Left forelimb (tissue), 1 donor: Measurements from ENCODE around the gene NR2F6.

Experiments used
- DNase-seq: peaks from one replicate; pipeline ENCODE4 v3.0.0-alpha.2; 2018; ENCODE audit warnings: low spot score

The NR2F6 gene

DNA sequence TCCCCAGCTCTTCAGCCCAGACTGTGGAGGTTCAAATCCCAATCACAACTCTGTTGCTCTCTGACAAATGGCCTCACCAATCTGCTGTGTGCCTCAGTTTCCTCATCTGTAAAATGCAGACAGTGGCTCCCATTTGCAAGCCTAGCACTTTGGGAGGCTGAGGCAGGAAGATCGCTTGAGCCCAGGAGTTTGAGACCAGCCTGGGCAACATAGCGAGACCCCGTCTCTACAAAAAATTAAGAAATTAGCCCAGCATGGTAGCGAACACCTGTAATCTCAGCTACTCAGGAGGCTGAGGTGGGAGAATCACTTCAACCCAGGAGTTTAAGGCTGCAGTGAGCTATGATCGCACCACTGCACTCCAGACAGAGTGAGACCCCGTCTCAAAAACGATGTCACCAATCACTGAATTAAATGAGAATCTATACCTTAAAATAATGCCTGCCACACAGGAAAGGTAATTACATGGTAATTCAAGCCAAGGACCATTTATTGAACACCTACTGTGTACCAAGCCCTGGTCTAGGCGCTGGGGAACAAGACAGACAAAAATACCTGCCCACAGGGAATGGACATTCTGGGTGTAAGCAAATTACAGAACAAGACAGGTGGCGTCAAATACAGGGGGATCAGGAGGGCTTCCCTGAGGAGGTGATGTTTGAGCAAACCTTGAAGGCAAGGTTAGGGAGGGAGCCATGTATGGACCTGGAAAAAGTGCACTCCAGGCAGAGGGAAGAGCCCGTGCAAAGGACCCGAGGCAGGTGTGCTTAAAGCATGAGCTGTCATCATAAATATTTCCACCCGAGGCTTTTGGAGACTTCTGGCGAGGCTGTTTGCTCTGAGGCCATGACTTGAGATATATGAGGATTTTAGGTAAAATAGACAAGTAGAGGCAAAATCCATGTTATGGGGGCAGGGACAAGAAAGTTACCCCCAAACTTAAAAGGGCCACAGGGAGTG lies 7.7 kb downstream of the NR2F6 start:
- no peak for DNase-seq

GRCh38 chr19:17236811-17237543 lies 8.7 kb downstream of the NR2F6 start:
- no peak for DNase-seq

DNA sequence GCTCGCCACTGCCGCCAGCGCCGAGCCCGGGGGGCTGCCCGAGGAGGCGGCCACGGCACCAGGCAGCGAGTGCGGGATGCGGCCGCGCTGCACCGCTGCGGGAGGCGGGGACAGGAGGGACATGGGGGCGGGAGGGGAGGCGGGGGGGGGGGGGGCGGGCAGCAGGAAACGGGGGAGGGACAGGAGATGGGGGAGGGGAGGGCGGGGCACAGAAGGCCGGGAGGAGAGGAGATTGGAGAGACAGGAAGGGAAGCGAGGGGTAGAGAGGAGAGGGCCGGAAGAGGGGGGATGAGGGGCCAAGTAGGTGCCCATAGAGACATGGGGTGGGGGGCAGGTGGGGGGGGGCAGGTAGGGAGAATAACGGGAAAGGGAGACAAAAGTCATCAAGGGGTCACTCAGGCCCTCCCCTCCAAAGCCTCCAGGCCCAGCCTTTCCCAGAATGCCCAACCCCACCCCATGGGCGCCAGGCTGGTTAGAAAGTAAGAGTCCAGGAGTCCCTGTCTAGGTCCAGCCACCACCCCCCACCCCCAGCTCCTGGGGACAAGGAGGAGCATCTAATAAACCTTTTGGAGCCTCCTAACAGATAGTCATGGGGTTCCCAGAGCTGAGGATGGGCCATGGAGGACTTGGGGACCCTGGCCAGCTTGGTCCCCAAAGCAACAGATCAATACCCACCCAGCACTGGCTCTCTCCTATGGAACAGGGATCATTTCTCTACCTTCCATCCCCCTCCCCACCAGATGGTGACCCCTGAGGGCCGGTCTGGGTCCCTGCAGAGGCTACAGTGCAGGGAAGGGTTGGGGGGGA lies 9.5 kb downstream of the NR2F6 start:
- no peak for DNase-seq

- peak; percentile 79 for DNase-seq
Measured at GRCh38 chr19:17235300-17235970, 10.3 kb downstream of the NR2F6 start.

- no peak for DNase-seq
Measured at GRCh38 chr19:17234911-17235299, 10.8 kb downstream of the NR2F6 start.

DNA sequence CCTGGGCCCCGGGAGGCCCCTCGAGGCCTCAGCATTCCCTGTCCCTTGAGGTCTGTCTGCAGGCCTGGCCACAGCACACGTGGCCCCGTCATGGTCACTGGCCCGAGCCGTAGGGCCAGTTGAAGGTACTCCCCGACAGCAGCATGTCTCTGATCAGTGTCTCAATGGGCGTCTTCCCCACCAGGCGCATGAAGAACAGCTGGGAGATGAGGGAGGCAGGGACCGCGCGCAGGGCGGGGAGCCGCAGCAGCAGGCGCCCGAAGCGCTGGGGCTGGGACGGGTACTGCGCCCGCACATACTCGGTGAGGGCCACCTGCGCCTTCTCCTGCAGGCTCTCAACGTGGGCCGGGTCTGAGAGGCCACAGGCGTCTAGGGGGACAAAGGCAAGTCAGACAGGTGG lies 13.5 kb downstream of the NR2F6 start:
- DNase-seq, result no peak

- DNase-seq, result no peak
Measured at GRCh38 chr19:17229890-17230289, 15.8 kb downstream of the NR2F6 start.

DNA sequence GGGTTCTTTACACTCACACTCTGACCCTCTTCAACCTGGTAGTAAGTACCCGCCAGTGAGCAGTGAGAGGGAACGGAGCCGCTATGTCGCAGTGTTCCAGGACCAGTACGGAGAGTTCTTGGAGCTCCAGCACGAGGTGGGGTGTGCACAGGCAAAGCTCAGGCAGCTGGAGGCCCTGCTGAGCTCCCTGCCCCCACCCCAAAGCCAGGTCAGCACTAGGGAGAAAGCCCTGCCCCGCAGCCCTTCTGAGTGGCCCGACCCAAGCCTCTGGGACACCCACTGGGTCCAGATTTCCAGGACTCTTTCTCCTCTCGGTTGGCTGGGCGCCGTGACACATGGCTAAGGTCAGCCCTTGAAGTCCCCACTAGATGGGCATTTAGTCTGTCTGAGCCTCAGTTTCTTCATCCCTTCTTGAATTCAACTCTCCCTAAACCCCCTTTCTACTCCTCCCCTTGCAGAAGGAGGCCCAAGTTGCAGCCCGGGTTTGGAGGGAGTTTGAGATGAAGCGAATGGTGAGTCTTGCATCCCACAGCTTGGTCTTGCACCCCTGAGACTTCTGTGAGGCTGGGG lies 17.8 kb downstream of the NR2F6 start:
- DNase-seq, result no peak

GRCh38 chr19:17226002-17226933 lies 19.5 kb downstream of the NR2F6 start, which contains the start of gene OCEL1:
Gene OCEL1 (plus strand): TSS chr19:17226226. CDS start chr19:17226248, 22 bp downstream.
- DNase-seq, result peak; percentile 99

DNA sequence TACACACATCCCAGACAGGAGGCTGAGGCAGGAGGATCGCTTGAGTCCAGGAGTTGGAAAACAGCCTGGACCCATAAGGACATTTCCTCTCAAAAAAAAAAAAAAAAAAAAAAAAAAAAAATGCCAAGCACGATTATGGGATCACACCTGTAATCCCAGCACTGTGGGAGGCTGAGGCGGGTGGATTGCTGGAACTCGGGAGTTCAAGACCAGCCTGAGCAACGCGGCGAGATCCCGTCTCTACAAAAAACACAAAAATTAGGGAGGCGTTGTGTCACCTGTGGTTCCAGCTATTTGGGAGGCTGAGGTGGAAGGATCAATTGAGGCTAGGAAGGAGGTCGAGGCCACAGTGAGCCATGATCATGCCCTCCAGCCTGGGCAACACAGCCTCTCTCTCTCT lies 20.7 kb downstream of the NR2F6 start:
- no peak for DNase-seq

DNA sequence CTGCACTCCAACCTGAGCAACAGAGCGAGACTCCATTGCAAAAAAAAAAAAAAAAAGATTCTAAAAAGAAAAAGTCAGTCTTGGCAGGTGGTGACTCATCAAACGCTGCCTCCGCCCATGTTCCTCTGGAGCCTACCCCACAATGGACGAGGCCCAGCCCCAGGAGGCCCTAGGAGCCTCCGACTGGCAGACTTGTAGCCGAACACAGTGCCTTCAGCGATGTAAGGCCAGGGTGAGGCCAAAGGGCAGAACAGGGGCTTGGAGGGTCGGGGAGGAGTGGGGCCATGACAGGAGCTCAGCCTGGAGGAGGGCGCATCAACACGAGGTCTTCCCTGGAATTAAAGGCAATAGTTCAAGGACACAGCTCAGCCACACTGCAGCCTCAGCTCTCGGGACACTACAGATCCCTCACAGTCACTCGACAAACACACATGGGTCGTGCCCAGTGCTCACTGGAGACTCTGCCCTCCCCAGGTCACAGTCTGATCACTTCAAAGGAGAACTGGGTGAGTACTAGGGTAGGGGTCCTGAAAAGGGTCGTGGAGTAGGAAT lies 25.4 kb downstream of the NR2F6 start:
- no peak for DNase-seq

GRCh38 chr19:17219286-17219685 lies 26.4 kb downstream of the NR2F6 start:
- DNase-seq, result no peak

GRCh38 chr19:17216058-17216670 lies 29.6 kb downstream of the NR2F6 start:
- DNase-seq, result no peak

- peak; percentile 93 for DNase-seq
Measured at GRCh38 chr19:17215127-17215971, 30.4 kb downstream of the NR2F6 start, which contains the start of gene USE1. Gene USE1 (plus strand): TSS chr19:17215357. CDS start chr19:17215406, 49 bp downstream.

DNA sequence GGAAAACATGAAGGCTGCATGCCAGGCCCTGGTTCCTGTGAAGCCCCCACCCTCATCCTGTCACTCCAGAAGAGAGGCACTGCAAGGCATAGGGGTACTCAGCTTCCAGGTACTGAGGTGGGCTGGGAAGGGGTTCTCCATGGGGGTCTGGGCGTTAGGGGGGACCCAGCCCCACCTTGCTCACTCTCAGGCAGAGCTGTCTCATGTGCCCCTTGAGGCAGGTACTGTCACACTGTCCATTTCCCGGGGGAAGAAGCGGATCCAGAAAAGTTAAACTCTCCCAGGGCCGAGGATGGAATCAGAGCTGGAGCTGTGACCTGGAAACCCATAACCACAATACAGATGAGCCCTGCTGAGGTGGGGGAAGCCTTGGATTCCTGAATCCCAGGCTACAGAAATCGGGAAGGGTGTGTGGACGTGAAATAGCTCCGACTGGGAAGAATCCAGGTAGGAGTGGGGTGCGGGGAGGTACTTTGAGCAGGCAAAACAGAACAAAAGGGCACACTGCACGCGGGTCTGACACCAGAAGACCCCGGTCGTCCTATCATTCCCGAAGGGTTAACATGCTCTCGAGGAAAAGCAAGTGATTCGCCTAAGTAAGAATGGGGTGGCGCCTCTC lies 31.1 kb downstream of the NR2F6 start:
- DNase-seq, result no peak

DNA sequence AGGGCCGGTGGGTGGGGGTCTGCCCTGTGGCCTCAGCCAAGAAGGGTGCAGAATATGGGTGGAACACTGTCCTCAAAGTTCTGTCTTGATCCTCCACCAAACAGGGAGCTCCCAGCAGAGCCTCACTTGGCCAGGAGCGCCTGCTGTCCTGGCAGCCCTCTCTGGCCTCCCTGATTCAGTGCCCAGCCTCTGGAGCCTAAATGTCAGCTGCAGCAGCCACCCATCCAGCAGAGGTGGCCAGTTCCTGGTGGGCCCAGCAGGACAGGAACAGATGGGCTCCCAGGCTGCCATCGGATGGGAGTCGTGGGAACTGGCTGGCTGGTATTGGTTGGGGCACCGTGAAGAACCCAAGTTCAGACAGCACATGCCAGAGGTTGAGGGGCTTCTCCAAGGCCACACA lies 32.4 kb downstream of the NR2F6 start:
- DNase-seq, result no peak

GRCh38 chr19:17211547-17212446 lies 33.9 kb downstream of the NR2F6 start:
- DNase-seq, result no peak
